Measurements from ENCODE around the gene INPP5A. TPM values are rescaled to one million over a fixed set of nuclear protein-coding genes. Genes with fewer than 3 reads are reported as not detected.
"Not testable (repeated sequence)": the region's sequence is repeated elsewhere in the genome, so short reads cannot be mapped to it uniquely, and the experiment has no call there.

The INPP5A gene
- total RNA-seq, 4 donors from 2014 or later: 16.9 to 58.2 (median 29.5) TPM

- Histone ChIP-seq H3K4me1 (peaks cover 0 to 10% (median 4%) of the 10 kb centered on the region in 3 donors), H3K27me3 (no peaks in the 10 kb centered on the region), H3K27ac (peak overlapping the region in 1 of 4 donors; percentile 57), H3K36me3 (peaks cover 0 to 69% (median 0%) of the 10 kb centered on the region in 3 donors), H3K9me3 (no peaks in the 10 kb centered on the region), H3K4me3 (no peak overlapping the region)
- no peak for DNase-seq
- no peak for TF ChIP-seq POLR2A (IDR thresholded peaks at IDR 0.05)
- 85 to 88% methylated on average over 6 to 7 of the region's 11 CpGs for WGBS, 2 donors
- intact Hi-C loops (cut with DNase I): no loop called here
Observed at GRCh38 chr10:132765435-132765834, 227.8 kb downstream of the INPP5A start.

GRCh38 chr10:132766291-132766690, 228.7 kb downstream of the INPP5A start:
- intact Hi-C loops (cut with DNase I): no loop called here
- no peaks in the 10 kb centered on the region for H3K9me3 ChIP-seq
- WGBS, 2 donors: 83 to 90% methylated on average over 9 to 13 of the region's 13 CpGs
- H3K27ac ChIP-seq: no peak overlapping the region
- no peak for TF ChIP-seq POLR2A (IDR thresholded peaks at IDR 0.05)
- no peak for TF ChIP-seq CTCF (IDR thresholded peaks at IDR 0.05)
- no peaks in the 10 kb centered on the region for H3K27me3 ChIP-seq
- no peak overlapping the region for H3K4me3 ChIP-seq
- peaks cover 0 to 10% (median 4%) of the 10 kb centered on the region in 3 donors for H3K4me1 ChIP-seq
- no peak for DNase-seq
- peaks cover 0 to 69% (median 0%) of the 10 kb centered on the region in 3 donors for H3K36me3 ChIP-seq

GRCh38 chr10:132768346-132769248, 231.0 kb downstream of the INPP5A start:
- intact Hi-C loops (cut with DNase I): no loop called here
- no peak for DNase-seq
- Histone ChIP-seq H3K9me3 (no peaks in the 10 kb centered on the region), H3K4me1 (peaks cover 0 to 5% (median 4%) of the 10 kb centered on the region in 3 donors), H3K4me3 (no peak overlapping the region), H3K27ac (no peak overlapping the region), H3K36me3 (peaks cover 0 to 60% (median 3%) of the 10 kb centered on the region in 3 donors), H3K27me3 (no peaks in the 10 kb centered on the region)
- TF ChIP-seq CTCF (IDR thresholded peaks at IDR 0.05): no peak
- 95 to 98% methylated on average over 14 to 15 of the region's 41 CpGs for WGBS, 2 donors

DNA sequence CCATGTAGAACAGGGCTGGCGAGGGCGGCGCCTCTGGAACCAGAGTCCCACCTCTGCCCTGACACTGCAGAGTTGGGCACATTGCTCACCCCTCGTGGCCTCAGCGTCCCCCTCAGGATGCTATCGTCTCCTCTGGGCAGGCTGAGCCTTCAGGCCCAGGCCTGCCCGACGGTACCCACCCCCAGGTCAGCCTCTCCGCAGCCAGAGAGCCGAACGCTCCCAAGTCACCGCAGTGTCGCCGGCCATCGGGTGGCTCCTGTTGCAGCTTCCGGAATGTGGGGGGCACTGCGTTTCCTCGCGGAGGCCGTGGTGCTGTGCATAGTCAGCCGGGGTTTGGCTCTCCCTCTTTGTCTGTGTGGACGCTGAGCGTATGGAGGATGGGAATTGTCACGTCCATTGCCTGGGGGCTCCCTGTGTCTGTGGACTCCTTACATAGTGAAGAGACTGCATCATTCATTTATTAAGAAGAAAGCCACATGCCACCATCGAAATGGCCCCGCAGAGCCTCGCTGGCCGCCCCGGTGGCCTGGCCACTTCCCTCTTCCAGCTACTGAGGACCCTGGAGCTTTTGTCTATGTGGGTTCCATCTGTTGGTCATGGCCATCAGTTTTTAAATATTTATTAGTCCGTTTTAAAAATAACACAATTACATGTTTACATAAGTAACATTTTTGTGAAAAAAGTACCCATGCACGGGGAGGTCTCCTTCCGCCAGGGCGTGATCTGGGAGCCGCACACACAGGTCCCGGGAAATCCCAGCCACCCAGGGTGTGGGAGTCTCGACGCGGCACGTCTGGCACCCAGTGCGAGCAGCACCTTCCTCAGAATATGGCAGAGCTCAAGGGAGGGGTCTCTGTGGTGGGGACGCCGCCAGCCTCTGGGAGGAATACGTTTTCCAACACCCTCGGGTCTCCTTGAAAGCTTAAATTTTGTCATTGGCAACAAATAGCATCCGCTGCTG, 232.8 kb downstream of the INPP5A start:
- DNase-seq: no peak
- Histone ChIP-seq H3K4me3 (no peak overlapping the region), H3K36me3 (peaks cover 0 to 59% (median 3%) of the 10 kb centered on the region in 3 donors), H3K27me3 (no peaks in the 10 kb centered on the region), H3K4me1 (peaks cover 0 to 3% (median 0%) of the 10 kb centered on the region in 3 donors), H3K9me3 (no peaks in the 10 kb centered on the region), H3K27ac (no peak overlapping the region)
- TF ChIP-seq CTCF (IDR thresholded peaks at IDR 0.05): no peak
- no peak for TF ChIP-seq POLR2A (IDR thresholded peaks at IDR 0.05)
- intact Hi-C loops (cut with DNase I): no loop called here
- WGBS, 2 donors: 92 to 93% methylated on average over 22 to 26 of the region's 45 CpGs

DNA sequence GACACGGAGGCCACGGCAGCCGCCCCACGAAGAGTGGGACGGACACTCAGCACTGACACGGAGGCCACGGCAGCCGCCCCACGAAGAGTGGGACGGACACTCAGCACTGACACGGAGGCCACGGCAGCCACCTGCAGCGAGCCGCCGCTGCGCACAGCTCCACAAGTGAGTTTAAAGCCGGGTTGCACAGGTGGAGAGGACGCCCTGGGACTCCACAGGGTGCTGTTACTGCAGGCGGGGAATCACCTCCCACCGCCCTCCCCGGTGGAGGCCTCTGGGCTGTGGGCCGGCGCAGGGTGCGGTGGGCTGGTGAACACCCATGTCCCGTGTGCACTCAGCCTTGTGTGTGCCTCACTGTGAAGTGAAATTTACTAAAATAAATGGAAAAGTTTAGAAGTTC, 235.2 kb downstream of the INPP5A start:
- H3K27ac ChIP-seq; H3K27me3 ChIP-seq; H3K4me3 ChIP-seq; H3K9me3 ChIP-seq; intact Hi-C loops (cut with DNase I); DNase-seq; H3K4me1 ChIP-seq: not testable (repeated sequence)
- peaks cover 0 to 55% (median 3%) of the 10 kb centered on the region in 3 donors for H3K36me3 ChIP-seq
- WGBS, 2 donors: 98% methylated on average over 8 of the region's 25 CpGs; no CpG with 5 or more reads in 1 of the 2 donors
